Activated CD4-positive, alpha-beta T cell treated with anti-CD3 and anti-CD28 coated beads, Interleukin-2, amount 50 U/mL, for 1 hour (primary cell): Measurements from ENCODE around the gene ADAM22.

Experiments used
- DNase-seq: peaks from one replicate; pipeline ENCODE4 v3.0.0-alpha.2; 2020

The ADAM22 gene

GRCh38 chr7:88219781-88220747, 286.0 kb downstream of the ADAM22 start, which contains the start of gene SRI:
Gene SRI, minus strand, starts transcription at chr7:88220038. Its CDS starts 12 bp downstream, at chr7:88220026.
- peak; percentile 90 for DNase-seq

- no peak for DNase-seq
These were observed 289.2 kb downstream of the ADAM22 start for GRCh38 chr7:88223265-88223664.

- no peak for DNase-seq
These were observed 290.7 kb downstream of the ADAM22 start for GRCh38 chr7:88224601-88225275.

- DNase-seq: no peak
These were observed 292.1 kb downstream of the ADAM22 start for GRCh38 chr7:88226201-88226600.

- no peak for DNase-seq
These were observed 292.9 kb downstream of the ADAM22 start for GRCh38 chr7:88226886-88227516.

GRCh38 chr7:88229302-88229995, 295.4 kb downstream of the ADAM22 start:
- no peak for DNase-seq

GRCh38 chr7:88230646-88231045, 296.6 kb downstream of the ADAM22 start:
- DNase-seq: no peak

- DNase-seq: no peak
These were observed 299.8 kb downstream of the ADAM22 start for GRCh38 chr7:88233828-88234227.

- DNase-seq: no peak
These were observed 305.8 kb downstream of the ADAM22 start for GRCh38 chr7:88239852-88240251.

- no peak for DNase-seq
These were observed 309.4 kb downstream of the ADAM22 start for GRCh38 chr7:88243345-88243909.

- no peak for DNase-seq
These were observed 310.2 kb downstream of the ADAM22 start for GRCh38 chr7:88244258-88244657.
